Measurements from ENCODE around the gene ADAMTS9. TPM values are rescaled to one million over a fixed set of nuclear protein-coding genes. Genes with fewer than 3 reads are reported as not detected.

Gene ADAMTS9
- total and polyA plus RNA-seq, 10 donors, result 9.1 to 112 (median 34.8) TPM

DNA sequence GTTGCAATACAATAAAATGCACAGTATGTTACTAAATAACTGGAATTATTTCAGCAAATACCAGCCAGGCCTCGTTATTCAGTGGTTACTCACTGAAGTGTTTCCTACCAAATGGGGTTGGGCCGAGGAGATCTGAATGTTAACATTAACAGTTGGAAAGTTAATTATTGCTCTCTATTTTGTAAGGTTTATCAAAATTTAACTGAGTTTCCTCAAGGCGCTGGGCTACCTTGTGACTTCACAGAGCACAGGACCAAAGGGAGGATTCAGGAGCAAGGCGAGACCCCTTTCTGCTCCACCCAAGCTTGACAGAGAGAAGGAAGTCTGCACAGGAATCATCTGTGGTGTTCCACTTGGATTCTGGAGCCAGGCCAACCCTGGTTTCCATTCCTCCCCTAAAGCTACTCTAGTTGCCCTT is 21.6 kb downstream of the ADAMTS9 start:
- Histone ChIP-seq H3K27ac (no peak overlapping the region), H3K4me3 (no peak overlapping the region), H3K36me3 (no peaks in the 10 kb centered on the region), H3K4me1 (peaks cover 0 to 33% (median 2%) of the 10 kb centered on the region in 6 donors), H3K9me3 (peaks cover 0 to 21% (median 12%) of the 10 kb centered on the region in 8 donors), H3K27me3 (replicated peaks in 1 of 7) (no peaks in the 10 kb centered on the region)
- WGBS, 5 donors, result 48 to 74% (median 58%) methylated on average over 4 of the region's 4 CpGs
- intact Hi-C loops (cut with DNase I; ENCODE audit: low total_unique reads), result no loop called here
- TF ChIP-seq, protein P1, sequence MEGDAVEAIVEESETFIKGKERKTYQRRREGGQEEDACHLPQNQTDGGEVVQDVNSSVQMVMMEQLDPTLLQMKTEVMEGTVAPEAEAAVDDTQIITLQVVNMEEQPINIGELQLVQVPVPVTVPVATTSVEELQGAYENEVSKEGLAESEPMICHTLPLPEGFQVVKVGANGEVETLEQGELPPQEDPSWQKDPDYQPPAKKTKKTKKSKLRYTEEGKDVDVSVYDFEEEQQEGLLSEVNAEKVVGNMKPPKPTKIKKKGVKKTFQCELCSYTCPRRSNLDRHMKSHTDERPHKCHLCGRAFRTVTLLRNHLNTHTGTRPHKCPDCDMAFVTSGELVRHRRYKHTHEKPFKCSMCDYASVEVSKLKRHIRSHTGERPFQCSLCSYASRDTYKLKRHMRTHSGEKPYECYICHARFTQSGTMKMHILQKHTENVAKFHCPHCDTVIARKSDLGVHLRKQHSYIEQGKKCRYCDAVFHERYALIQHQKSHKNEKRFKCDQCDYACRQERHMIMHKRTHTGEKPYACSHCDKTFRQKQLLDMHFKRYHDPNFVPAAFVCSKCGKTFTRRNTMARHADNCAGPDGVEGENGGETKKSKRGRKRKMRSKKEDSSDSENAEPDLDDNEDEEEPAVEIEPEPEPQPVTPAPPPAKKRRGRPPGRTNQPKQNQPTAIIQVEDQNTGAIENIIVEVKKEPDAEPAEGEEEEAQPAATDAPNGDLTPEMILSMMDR (IDR thresholded peaks at IDR 0.05 in 8 of 11, conservative IDR thresholded peaks at IDR 0.05 in 3 of 11), result no peak
- peak in 1 of 3 donors; percentile 23 for TF ChIP-seq POLR2AphosphoS5 (IDR thresholded peaks at IDR 0.05)
- DNase-seq, result no peak

DNA sequence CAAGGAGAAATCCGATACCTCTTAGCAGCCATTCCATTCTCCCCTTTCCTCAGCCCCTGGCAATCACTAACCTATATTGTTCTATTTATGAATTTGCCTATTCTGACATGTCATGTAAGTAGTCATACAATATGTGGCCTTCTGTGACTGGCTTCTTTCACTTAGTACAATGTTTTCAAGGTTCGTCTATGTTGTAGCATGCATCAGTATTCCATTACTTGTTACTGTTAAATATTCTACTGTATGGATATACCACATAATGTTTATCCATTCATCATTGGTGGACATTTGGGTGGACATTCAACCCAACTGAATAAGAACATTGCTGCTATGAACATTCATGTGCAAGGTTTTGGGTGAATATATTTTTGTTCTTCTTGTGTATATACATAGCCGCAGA is 23.4 kb downstream of the ADAMTS9 start:
- intact Hi-C loops (cut with DNase I; ENCODE audit: low total_unique reads), result no loop called here
- DNase-seq, result no peak

DNA sequence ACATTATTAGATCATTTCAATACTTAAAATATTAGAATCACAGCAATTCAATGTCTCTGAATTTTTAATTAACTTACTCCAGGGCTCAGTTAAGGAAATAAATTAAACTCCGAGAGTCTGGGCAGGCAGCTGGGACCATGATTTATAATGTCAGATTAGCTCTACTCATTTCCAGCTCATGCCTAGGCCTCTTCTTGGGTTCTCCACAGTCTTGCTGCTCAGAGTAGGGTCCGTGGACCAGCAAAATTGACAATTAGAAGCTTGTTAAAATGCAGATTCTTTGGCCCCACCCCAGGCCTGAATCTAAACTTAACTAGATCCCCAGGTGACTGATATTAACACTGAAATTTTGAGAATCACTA is 28.2 kb downstream of the ADAMTS9 start:
- Histone ChIP-seq H3K36me3 (peaks cover 0 to 40% (median 0%) of the 10 kb centered on the region in 6 donors), H3K9me3 (peaks cover 0 to 19% (median 12%) of the 10 kb centered on the region in 8 donors), H3K27ac (no peak overlapping the region), H3K27me3 (replicated peaks in 1 of 7) (no peaks in the 10 kb centered on the region), H3K4me1 (no peaks in the 10 kb centered on the region), H3K4me3 (no peak overlapping the region)
- TF ChIP-seq POLR2A (IDR thresholded peaks at IDR 0.05) (no peak), POLR2AphosphoS5 (IDR thresholded peaks at IDR 0.05) (no peak)
- TF ChIP-seq, protein P1 (IDR thresholded peaks at IDR 0.05 in 8 of 11, conservative IDR thresholded peaks at IDR 0.05 in 3 of 11), result no peak
- intact Hi-C loops (cut with DNase I; ENCODE audit: low total_unique reads), result no loop called here
- DNase-seq, result no peak
- 72 to 85% (median 76%) methylated on average over 2 of the region's 2 CpGs for WGBS, 5 donors

More for the DNA sequence above, 23.4 kb downstream of the ADAMTS9 start:
- TF ChIP-seq POLR2AphosphoS5 (IDR thresholded peaks at IDR 0.05), result no peak
- TF ChIP-seq POLR2A (IDR thresholded peaks at IDR 0.05), result no peak
- TF ChIP-seq, protein P1 (IDR thresholded peaks at IDR 0.05 in 8 of 11, conservative IDR thresholded peaks at IDR 0.05 in 3 of 11), result no peak
- H3K27ac ChIP-seq, result no peak overlapping the region
- no peaks in the 10 kb centered on the region for H3K36me3 ChIP-seq
- H3K27me3 ChIP-seq (replicated peaks in 1 of 7), result no peaks in the 10 kb centered on the region
- no peak overlapping the region for H3K4me3 ChIP-seq
- peaks cover 0 to 21% (median 12%) of the 10 kb centered on the region in 8 donors for H3K9me3 ChIP-seq
- peaks cover 0 to 33% (median 2%) of the 10 kb centered on the region in 6 donors for H3K4me1 ChIP-seq
- WGBS, 5 donors, result 90 to 96% (median 94%) methylated on average over 3 of the region's 3 CpGs

DNA sequence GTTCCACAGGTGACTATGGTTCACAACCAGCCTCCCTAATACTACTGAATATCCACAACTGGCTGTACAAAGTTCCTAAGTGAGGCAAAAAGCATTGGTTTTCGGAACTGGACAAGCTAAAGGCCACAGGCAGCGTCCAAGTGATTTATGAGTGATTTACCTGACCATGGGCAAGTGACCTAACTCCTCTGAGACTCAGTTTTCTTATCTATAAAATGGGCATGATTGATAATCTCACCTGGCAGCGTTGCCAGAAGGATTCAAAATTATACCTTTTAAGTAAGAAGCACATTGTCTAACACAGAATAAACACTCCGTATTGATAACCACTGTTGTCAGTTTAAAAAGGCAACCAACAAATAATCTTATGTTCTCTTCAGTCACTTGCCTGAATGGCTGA is 29.8 kb downstream of the ADAMTS9 start:
- no peak for TF ChIP-seq POLR2A (IDR thresholded peaks at IDR 0.05)
- TF ChIP-seq POLR2AphosphoS5 (IDR thresholded peaks at IDR 0.05), result no peak
- TF ChIP-seq, protein P1 (IDR thresholded peaks at IDR 0.05 in 8 of 11, conservative IDR thresholded peaks at IDR 0.05 in 3 of 11), result no peak
- WGBS, 5 donors, result 78 to 92% (median 83%) methylated on average over 4 of the region's 4 CpGs
- intact Hi-C loops (cut with DNase I; ENCODE audit: low total_unique reads), result no loop called here
- Histone ChIP-seq H3K9me3 (peaks cover 0 to 17% (median 10%) of the 10 kb centered on the region in 8 donors), H3K4me1 (no peaks in the 10 kb centered on the region), H3K36me3 (peaks cover 0 to 53% (median 2%) of the 10 kb centered on the region in 6 donors), H3K27me3 (replicated peaks in 1 of 7) (no peaks in the 10 kb centered on the region), H3K4me3 (no peak overlapping the region), H3K27ac (no peak overlapping the region)
- DNase-seq, result no peak
